Vagina (tissue), 2 donors: Measurements from ENCODE around the gene MARCHF3.

Experiments
- CTCF ChIP-seq, 3 experiments: fragments of 450-650 bp in 2 of 3; fragments of 200-600 bp in 1 of 3; sonication (generic) in 1 of 3; IDR thresholded peaks; one replicate each; pipeline ENCODE4 v1.5.1; 2017 to 2019; ENCODE audit warnings: antibody characterized with exemption in 3 of 3, mild to moderate bottlenecking in 2 of 3, moderate library complexity in 2 of 3
- POLR2A ChIP-seq, 2 donors: fragments of 450-650 bp; IDR thresholded peaks; one replicate each; pipeline ENCODE4 v1.6.1; 2017; ENCODE audit warnings: antibody characterized with exemption in 2 of 2, mild to moderate bottlenecking in 2 of 2, moderate library complexity in 2 of 2

GRCh38 chr5:126858441-126858840 lies 171.9 kb downstream of the MARCHF3 start:
- TF ChIP-seq CTCF (IDR thresholded peaks at IDR 0.05) (no peak), POLR2A (IDR thresholded peaks at IDR 0.05) (no peak)
